ENCODE data around the gene PRUNE2.

PRUNE2 gene

DNA sequence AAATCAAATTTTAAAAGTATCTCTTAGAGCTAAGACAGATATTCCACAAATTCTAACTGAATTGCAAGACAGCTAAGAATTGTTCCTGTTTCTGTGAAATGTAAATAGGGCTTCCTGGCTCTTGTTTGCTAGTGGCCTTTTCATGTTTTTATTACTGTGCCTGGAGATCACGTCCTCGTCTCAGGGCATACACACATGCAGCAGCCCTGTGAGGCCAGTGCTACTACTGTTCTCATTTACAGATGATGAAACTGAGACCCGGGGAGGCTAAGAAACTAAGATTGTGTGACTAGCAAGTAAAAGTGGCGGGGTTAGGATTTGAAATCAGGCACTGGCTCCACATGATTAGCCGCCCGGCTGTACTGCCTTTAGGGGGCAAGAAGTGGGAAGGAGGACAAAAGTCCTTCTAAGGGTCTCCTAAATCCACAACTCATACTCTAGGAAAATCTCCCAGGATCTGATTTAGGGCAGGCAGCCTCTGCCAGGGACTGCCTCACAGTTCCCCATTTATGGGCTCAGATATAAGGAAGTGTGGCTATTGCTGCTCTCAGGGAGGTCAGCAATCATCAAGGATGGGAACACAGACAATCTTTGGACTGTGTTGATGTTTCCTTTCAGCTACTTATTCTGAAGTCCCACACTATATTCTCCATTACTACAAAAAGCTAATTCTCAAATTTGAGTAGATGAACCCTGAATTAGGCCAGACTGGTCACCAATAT lies 7.9 kb downstream of the PRUNE2 start:
- DNase-seq: no peak

DNA sequence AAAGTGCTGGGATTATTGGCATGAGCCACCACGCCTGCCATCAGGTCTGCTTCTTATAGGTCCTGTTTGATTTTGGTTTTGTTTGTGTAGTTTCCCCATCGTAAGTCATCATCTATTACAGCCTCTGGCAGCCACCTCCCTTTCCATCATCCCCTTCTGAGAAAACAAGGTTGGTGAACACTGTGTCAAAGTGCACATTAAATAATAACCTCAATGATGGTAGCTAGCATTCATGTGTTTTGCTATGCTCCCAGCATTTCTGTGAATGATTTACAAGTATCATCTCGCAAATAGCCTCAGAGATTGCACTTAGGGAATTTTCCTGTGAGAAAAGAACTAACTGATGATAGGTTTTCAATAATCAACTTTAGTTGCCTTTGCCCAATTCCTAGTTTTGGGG lies 9.9 kb downstream of the PRUNE2 start:
- no peak for DNase-seq

GRCh38 chr9:76895186-76895585 lies 10.7 kb downstream of the PRUNE2 start:
- no peak for DNase-seq

GRCh38 chr9:76894198-76894597 lies 11.7 kb downstream of the PRUNE2 start:
- no peak for DNase-seq

- no peak for DNase-seq
Measured at GRCh38 chr9:76893395-76893932, 12.4 kb downstream of the PRUNE2 start.

DNA sequence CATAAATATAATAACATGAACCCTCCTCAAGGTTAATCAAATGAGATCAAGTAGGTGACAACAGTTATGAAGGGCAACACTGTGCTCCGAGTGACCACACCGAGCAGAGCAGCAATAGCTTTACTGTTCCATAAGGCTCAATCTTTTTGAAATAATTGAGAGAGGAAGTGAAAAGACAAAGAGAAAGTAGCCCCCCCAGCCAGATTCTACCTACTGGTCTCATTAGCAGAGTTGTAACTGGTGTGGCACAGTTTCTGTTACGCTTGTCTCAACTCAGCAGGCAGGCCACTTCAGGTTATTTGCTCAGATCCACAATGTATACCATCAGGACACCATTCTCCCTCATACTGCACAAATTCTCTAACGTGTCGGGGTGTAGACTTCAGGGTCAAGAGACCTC lies 14.0 kb downstream of the PRUNE2 start:
- no peak for DNase-seq

DNA sequence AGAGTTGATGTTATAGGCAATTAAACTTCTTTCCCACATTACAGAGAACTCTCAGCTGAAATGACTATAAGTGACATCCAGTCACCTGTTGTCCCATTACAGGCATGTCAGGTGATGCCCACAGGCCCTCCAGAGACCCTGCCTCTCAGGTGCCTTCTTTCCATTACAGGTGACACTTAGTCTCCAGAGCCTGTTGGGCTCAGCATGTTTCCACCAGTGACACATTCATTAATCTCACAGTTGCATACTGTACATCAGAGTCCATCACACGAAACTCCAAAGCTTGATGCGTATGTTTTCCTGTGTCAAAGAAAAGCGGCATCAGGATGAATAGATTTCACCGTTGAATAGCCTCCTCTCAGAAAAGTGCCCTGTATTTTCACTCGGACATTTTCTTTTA lies 14.6 kb downstream of the PRUNE2 start:
- no peak for DNase-seq

DNA sequence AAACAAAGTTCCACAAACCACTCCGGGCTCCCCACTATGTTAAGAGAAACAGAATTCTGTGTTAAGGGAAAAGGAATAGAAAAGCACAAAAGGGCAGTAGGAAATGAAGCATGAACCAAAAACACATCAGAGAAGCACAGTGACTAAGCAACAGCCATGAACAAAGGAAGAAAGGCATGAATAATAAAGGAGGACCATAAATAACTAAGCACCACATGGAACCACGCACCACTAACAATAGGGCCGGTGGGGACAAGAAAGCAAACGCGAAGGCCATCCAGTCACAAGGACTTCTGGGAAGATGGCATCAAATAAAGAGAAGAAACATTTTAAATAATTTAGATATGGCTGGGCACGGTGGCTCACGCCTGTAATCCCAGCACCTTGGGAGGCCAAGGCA lies 18.0 kb downstream of the PRUNE2 start:
- no peak for DNase-seq

- DNase-seq: no peak
Measured at GRCh38 chr9:76887003-76887821, 18.7 kb downstream of the PRUNE2 start.

DNA sequence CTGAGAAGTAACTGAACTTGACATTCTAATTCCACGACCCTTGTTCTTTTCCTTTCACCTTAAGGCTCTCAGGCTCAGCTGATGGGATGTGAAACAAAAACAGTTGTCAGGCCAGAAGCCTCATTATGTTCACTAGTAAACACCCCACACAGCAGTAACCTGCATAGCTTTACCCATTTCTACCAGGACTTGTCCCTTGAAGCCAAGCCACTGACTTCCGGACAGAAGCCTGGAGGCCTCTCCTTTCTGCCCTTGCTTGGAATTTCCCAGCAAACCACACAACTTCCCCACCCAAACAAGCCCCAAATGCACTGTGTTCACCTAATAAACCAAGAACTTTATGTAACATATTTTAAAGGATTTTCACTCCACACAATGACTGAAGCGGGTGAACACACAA lies 19.6 kb downstream of the PRUNE2 start:
- DNase-seq: no peak

DNA sequence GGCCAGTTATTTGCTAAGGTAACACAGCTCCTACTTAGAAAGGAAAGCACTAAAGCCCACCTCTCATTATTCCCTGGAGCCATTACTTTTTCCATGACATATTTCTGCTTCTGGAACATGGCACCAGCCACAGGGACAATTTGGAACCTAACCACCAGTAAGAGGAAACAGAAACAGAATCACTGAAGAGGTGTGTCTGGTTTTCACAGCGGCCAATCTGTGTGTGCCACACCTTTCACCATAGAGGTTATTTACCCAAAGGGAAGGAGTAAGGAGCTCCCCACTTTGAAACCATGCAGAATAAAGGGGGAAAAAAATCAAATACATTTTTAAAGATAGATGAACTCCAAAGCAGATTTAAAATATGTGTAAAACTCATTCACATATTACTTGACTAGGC lies 21.1 kb downstream of the PRUNE2 start:
- DNase-seq: no peak

GRCh38 chr9:76883341-76883855 lies 22.5 kb downstream of the PRUNE2 start:
- DNase-seq: no peak

DNA sequence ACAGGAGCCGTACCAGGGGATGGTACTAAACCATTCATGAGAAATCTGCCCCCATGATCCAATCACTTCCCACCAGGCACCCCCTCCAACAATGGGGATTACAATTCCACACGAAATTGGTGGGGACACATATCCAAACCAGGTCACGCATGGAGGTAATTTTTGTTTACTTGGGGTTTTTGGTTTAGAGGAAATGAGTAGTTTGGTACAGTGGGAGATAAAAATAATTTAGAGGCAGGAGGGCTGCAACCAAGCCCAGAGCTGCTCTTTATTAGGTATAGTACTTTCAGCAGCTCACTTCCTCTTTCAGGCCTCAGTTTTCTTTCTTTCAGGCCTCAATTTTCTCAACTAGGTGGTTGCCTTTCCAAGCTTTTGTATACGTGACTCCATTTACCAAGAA lies 23.2 kb downstream of the PRUNE2 start:
- DNase-seq: no peak

GRCh38 chr9:76880210-76880609 lies 25.7 kb downstream of the PRUNE2 start:
- no peak for DNase-seq

DNA sequence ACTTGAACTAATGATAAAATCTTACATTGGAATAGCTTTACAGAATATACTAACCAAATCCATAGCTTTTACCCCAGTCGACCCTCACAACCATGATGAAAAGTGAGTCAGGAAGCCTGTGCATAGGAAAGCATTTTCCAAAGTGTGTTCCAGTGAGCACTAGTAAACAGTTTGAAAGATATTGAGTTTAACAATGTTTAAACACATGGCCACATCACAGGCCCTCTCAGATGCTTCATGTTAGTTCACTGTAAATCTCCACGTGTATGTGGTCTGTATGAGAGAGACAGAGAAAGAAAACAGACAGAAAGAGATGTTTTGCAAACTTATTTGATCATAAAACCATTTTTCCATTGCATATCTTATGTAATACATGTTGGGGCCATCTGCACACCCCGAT lies 27.0 kb downstream of the PRUNE2 start:
- no peak for DNase-seq

GRCh38 chr9:76877961-76878360 lies 28.0 kb downstream of the PRUNE2 start:
- DNase-seq: no peak

DNA sequence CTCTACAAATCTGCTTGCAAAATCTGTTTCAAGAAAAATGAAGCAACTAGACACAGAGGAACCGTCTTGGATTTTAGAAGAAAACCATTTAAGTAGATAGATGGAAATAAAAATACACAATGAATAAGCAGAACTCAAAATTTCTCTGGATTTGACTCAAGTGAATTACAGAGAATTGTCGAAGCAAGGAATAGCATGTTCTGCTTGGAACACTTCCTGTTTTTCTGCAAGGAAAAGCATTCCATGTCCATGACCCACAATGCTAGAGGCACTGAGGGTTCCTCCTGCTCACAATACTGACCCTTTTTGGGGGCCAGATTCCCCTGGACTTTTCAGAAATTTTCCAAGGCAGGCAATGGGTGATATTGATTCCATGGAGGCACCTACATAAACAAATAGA lies 29.8 kb downstream of the PRUNE2 start:
- DNase-seq: no peak

GRCh38 chr9:76873821-76874220 lies 32.1 kb downstream of the PRUNE2 start:
- no peak for DNase-seq

- DNase-seq: peak; percentile 36
Measured at GRCh38 chr9:76873056-76873792, 32.7 kb downstream of the PRUNE2 start.

GRCh38 chr9:76868897-76869296 lies 37.0 kb downstream of the PRUNE2 start:
- no peak for DNase-seq

DNA sequence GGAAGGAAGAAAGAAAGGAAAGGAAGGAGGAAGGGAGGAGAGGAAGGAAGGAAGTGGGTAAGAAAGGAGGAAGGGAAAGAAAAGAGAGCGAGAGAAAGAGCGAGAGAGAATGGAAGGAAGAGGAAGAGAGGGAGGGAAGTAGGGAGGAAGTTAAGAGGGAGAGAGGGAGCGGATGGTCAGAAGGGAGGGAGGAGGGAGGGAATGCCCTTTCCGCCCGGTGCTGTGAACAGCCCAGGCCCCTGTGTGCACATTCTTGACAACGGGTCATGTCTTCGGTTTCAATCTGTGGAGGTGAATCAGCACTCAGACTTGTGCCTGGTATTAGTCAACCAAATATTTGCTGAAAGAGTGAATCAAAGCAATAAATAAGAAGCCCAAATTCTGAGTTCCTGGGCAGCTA lies 39.2 kb downstream of the PRUNE2 start:
- DNase-seq: no peak

- DNase-seq: no peak
Measured at GRCh38 chr9:76863832-76864231, 42.1 kb downstream of the PRUNE2 start.

DNA sequence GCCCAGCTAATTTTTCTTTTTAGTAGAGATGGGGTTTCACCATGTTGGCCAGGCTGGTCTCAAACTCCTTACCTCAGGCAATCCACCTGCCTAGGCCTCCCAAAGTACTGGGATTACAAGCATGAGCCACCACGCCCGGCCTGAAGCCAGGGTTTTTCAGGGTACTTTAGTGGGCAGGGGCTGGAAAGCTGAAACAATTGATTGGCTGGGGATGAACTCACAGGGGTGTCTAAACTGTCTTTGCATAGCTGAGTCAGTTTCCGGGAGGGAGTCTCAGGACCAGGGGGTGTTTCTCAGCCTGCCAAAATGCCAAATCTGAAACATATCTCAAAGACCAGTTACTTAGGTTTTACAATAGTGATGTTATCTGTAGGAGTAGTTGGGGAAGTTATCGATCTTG lies 46.1 kb downstream of the PRUNE2 start:
- no peak for DNase-seq
